Vagina (tissue), 2 donors: Measurements from ENCODE around the gene ADAMTS16.

ENCODE experiments used
- POLR2A ChIP-seq, 2 donors: fragments of 450-650 bp; IDR thresholded peaks; one replicate each; pipeline ENCODE4 v1.6.1; 2017; ENCODE audit warnings: antibody characterized with exemption in 2 of 2, mild to moderate bottlenecking in 2 of 2, moderate library complexity in 2 of 2
- TF ChIP-seq, protein P1 (sequence below), 3 experiments: fragments of 450-650 bp in 2 of 3; fragments of 200-600 bp in 1 of 3; sonication (generic) in 1 of 3; IDR thresholded peaks; one replicate each; pipeline ENCODE4 v1.5.1; 2017 to 2019; ENCODE audit warnings: antibody characterized with exemption in 3 of 3, mild to moderate bottlenecking in 2 of 3, moderate library complexity in 2 of 3

- TF ChIP-seq, protein P1, sequence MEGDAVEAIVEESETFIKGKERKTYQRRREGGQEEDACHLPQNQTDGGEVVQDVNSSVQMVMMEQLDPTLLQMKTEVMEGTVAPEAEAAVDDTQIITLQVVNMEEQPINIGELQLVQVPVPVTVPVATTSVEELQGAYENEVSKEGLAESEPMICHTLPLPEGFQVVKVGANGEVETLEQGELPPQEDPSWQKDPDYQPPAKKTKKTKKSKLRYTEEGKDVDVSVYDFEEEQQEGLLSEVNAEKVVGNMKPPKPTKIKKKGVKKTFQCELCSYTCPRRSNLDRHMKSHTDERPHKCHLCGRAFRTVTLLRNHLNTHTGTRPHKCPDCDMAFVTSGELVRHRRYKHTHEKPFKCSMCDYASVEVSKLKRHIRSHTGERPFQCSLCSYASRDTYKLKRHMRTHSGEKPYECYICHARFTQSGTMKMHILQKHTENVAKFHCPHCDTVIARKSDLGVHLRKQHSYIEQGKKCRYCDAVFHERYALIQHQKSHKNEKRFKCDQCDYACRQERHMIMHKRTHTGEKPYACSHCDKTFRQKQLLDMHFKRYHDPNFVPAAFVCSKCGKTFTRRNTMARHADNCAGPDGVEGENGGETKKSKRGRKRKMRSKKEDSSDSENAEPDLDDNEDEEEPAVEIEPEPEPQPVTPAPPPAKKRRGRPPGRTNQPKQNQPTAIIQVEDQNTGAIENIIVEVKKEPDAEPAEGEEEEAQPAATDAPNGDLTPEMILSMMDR (IDR thresholded peaks at IDR 0.05), result no peak
- TF ChIP-seq POLR2A (IDR thresholded peaks at IDR 0.05), result no peak
Observed at GRCh38 chr5:5364932-5365331, 224.8 kb downstream of the ADAMTS16 start.
